RWPE1 (cell line): ENCODE measurements around the gene TXNDC11.

Experiments used
- CTCF ChIA-PET: fragments of 350-600 bp; sonication (Branson Sonifier 250); formaldehyde crosslinking; extraction: SDS; loops from one replicate; lab custom pipeline; 2021; lab: Yijun Ruan, JAX
- POLR2A ChIA-PET: fragments of 400-600 bp; formaldehyde crosslinking; extraction: SDS; loops from one replicate; lab custom pipeline; 2020; ENCODE audit warnings: antibody characterized with exemption; ENCODE audit not compliant: low non-redundant PET; lab: Yijun Ruan, JAX
- DNase-seq: peaks from one replicate; pipeline ENCODE4 v3.0.0; 2012; ENCODE audit warnings: low spot score
- H3K27ac ChIP-seq: fragments of 450-650 bp; 2 replicates; pipeline ENCODE4 v1.5.1; 2017
- CTCF ChIP-seq: fragments of 450-650 bp; conservative IDR thresholded peaks from 2 replicates; pipeline ENCODE4 v1.5.1; 2017; ENCODE audit warnings: low read depth, mild to moderate bottlenecking

TXNDC11 gene

GRCh38 chr16:11633113-11633512 is 109.5 kb downstream of the TXNDC11 start:
- DNase-seq = no peak
- ChIA-PET POLR2A (no interaction called here), CTCF (no interaction called here)
- H3K27ac ChIP-seq = peak overlapping the region; percentile 33
- TF ChIP-seq CTCF = no peak

- CTCF ChIA-PET = no interaction called here
- no peak for DNase-seq
- no peak for TF ChIP-seq CTCF
- POLR2A ChIA-PET = no interaction called here
- peak overlapping the region; percentile 33 for H3K27ac ChIP-seq
These were observed 110.2 kb downstream of the TXNDC11 start for GRCh38 chr16:11632455-11632939.

GRCh38 chr16:11631214-11631613 is 111.4 kb downstream of the TXNDC11 start:
- H3K27ac ChIP-seq = peak overlapping the region; percentile 100
- DNase-seq = no peak
- ChIA-PET CTCF (no interaction called here), POLR2A (interaction anchor here (0.6 kb wide), 1 partner anchor 189 kb away, joined by 3 read pairs; no protein-coding TSS in a partner anchor)
- no peak for TF ChIP-seq CTCF

- POLR2A ChIA-PET = no interaction called here
- CTCF ChIA-PET = interaction anchor here (0.6 kb wide), 1 partner anchor 43 kb away, joined by 3 read pairs; no protein-coding TSS in a partner anchor
- DNase-seq = no peak
- TF ChIP-seq CTCF = no peak
- peak overlapping the region; percentile 100 for H3K27ac ChIP-seq
These were observed 111.9 kb downstream of the TXNDC11 start for GRCh38 chr16:11630768-11631056.

- H3K27ac ChIP-seq = peak overlapping the region; percentile 100
- TF ChIP-seq CTCF = no peak
- no peak for DNase-seq
- CTCF ChIA-PET = interaction anchor here (0.6 kb wide), 1 partner anchor 43 kb away, joined by 3 read pairs; no protein-coding TSS in a partner anchor
- POLR2A ChIA-PET = interaction anchor here (1.1 kb wide), 1 partner anchor 95 kb away, joined by 3 read pairs; no protein-coding TSS in a partner anchor
These were observed 112.5 kb downstream of the TXNDC11 start for GRCh38 chr16:11630046-11630767.
